ENCODE measurements around the gene AREG. TPM values are rescaled to one million over a fixed set of nuclear protein-coding genes. Genes with fewer than 3 reads are reported as not detected.
A peak's percentile ranks its signal among the peaks of the same experiment; 100 is the strongest.

The AREG gene
- total RNA-seq, 6 donors from 2014 or later, result 13.6 to 54.7 (median 37.0) TPM

- DNase-seq, result no peak
- no peak overlapping the region for H3K4me3 ChIP-seq
- H3K4me1 ChIP-seq, result no peaks in the 10 kb centered on the region
- no peak for ATAC-seq (ENCODE audit: low FRiP score in 2 of 2)
- no peaks in the 10 kb centered on the region for H3K27me3 ChIP-seq
- WGBS, 2 donors, result 96 to 97% methylated on average over 1 of the region's 1 CpG
- peaks cover 0 to 4% (median 2%) of the 10 kb centered on the region in 4 donors for H3K9me3 ChIP-seq
- TF ChIP-seq CTCF (IDR thresholded peaks at IDR 0.05) (no peak), EP300 (IDR thresholded peaks at IDR 0.05) (no peak), POLR2A (IDR thresholded peaks at IDR 0.05) (no peak), POLR2AphosphoS5 (IDR thresholded peaks at IDR 0.05) (no peak)
- H3K36me3 ChIP-seq, result no peaks in the 10 kb centered on the region
- H3K27ac ChIP-seq, result no peak overlapping the region
Measured at GRCh38 chr4:74463123-74463522, 18.2 kb downstream of the AREG start.

GRCh38 chr4:74464291-74464690 lies 19.4 kb downstream of the AREG start:
- H3K36me3 ChIP-seq, result no peaks in the 10 kb centered on the region
- peaks cover 0 to 4% (median 2%) of the 10 kb centered on the region in 4 donors for H3K9me3 ChIP-seq
- DNase-seq, result no peak
- ATAC-seq (ENCODE audit: low FRiP score in 2 of 2), result no peak
- H3K27me3 ChIP-seq, result no peaks in the 10 kb centered on the region
- H3K4me1 ChIP-seq, result no peaks in the 10 kb centered on the region
- H3K4me3 ChIP-seq, result no peak overlapping the region
- no peak overlapping the region for H3K27ac ChIP-seq
- no peak for TF ChIP-seq POLR2AphosphoS5 (IDR thresholded peaks at IDR 0.05)
- no peak for TF ChIP-seq CTCF (IDR thresholded peaks at IDR 0.05)
- no peak for TF ChIP-seq POLR2A (IDR thresholded peaks at IDR 0.05)
- no peak for TF ChIP-seq EP300 (IDR thresholded peaks at IDR 0.05)

GRCh38 chr4:74466242-74466641 lies 21.3 kb downstream of the AREG start:
- no peak overlapping the region for H3K4me3 ChIP-seq
- WGBS, 2 donors, result 44 to 58% methylated on average over 1 of the region's 1 CpG
- DNase-seq, result peak in 1 of 2 donors; percentile 47
- no peaks in the 10 kb centered on the region for H3K4me1 ChIP-seq
- TF ChIP-seq POLR2A (IDR thresholded peaks at IDR 0.05), result no peak
- TF ChIP-seq EP300 (IDR thresholded peaks at IDR 0.05), result peak in 1 of 4 donors; percentile 36
- peak in 1 of 2 donors; percentile 37 for ATAC-seq (ENCODE audit: low FRiP score in 2 of 2)
- no peaks in the 10 kb centered on the region for H3K27me3 ChIP-seq
- no peaks in the 10 kb centered on the region for H3K36me3 ChIP-seq
- no peaks in the 10 kb centered on the region for H3K9me3 ChIP-seq
- H3K27ac ChIP-seq, result no peak overlapping the region

GRCh38 chr4:74471264-74471663 lies 26.3 kb downstream of the AREG start:
- Histone ChIP-seq H3K9me3 (no peaks in the 10 kb centered on the region), H3K27me3 (no peaks in the 10 kb centered on the region), H3K4me1 (peaks cover 0 to 23% (median 9%) of the 10 kb centered on the region in 4 donors), H3K4me3 (no peak overlapping the region), H3K36me3 (no peaks in the 10 kb centered on the region), H3K27ac (no peak overlapping the region)
- 86 to 93% methylated on average over 1 of the region's 1 CpG for WGBS, 2 donors
- DNase-seq (no peak), ATAC-seq (ENCODE audit: low FRiP score in 2 of 2) (no peak)
- TF ChIP-seq POLR2A (IDR thresholded peaks at IDR 0.05) (no peak), EP300 (IDR thresholded peaks at IDR 0.05) (no peak), POLR2AphosphoS5 (IDR thresholded peaks at IDR 0.05) (no peak)

GRCh38 chr4:74473155-74473811 lies 28.3 kb downstream of the AREG start:
- TF ChIP-seq POLR2AphosphoS5 (IDR thresholded peaks at IDR 0.05) (peak in 1 of 2 donors; percentile 39), CTCF (IDR thresholded peaks at IDR 0.05) (no peak), EP300 (IDR thresholded peaks at IDR 0.05) (peak in 1 of 4 donors; percentile 71), POLR2A (IDR thresholded peaks at IDR 0.05) (no peak)
- H3K27ac ChIP-seq, result peak overlapping the region in 3 of 4 donors; percentile 22 to 49 (median 32)
- no peaks in the 10 kb centered on the region for H3K27me3 ChIP-seq
- H3K4me3 ChIP-seq, result no peak overlapping the region
- H3K4me1 ChIP-seq, result peaks cover 0 to 23% (median 9%) of the 10 kb centered on the region in 4 donors
- WGBS, 2 donors, result 40 to 45% methylated on average over 5 of the region's 5 CpGs
- DNase-seq, result peak in 1 of 2 donors; percentile 54
- no peaks in the 10 kb centered on the region for H3K36me3 ChIP-seq
- no peaks in the 10 kb centered on the region for H3K9me3 ChIP-seq
- peak; percentile 58 to 84 for ATAC-seq (ENCODE audit: low FRiP score in 2 of 2)
